ENCODE measurements around the gene TM4SF20.
A peak's percentile ranks its signal among the peaks of the same experiment; 100 is the strongest.

The TM4SF20 gene, protein sequence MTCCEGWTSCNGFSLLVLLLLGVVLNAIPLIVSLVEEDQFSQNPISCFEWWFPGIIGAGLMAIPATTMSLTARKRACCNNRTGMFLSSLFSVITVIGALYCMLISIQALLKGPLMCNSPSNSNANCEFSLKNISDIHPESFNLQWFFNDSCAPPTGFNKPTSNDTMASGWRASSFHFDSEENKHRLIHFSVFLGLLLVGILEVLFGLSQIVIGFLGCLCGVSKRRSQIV

GRCh38 chr2:227379095-227379494 is at the start of gene TM4SF20:
Gene TM4SF20 (minus strand): TSS chr2:227379306. CDS start chr2:227379268, 38 bp downstream.
- ATAC-seq = no peak
- DNase-seq = no peak

- no peak for ATAC-seq
- no peak for DNase-seq
These were observed 49.7 kb upstream of the TM4SF20 start for GRCh38 chr2:227428731-227429285.

DNA sequence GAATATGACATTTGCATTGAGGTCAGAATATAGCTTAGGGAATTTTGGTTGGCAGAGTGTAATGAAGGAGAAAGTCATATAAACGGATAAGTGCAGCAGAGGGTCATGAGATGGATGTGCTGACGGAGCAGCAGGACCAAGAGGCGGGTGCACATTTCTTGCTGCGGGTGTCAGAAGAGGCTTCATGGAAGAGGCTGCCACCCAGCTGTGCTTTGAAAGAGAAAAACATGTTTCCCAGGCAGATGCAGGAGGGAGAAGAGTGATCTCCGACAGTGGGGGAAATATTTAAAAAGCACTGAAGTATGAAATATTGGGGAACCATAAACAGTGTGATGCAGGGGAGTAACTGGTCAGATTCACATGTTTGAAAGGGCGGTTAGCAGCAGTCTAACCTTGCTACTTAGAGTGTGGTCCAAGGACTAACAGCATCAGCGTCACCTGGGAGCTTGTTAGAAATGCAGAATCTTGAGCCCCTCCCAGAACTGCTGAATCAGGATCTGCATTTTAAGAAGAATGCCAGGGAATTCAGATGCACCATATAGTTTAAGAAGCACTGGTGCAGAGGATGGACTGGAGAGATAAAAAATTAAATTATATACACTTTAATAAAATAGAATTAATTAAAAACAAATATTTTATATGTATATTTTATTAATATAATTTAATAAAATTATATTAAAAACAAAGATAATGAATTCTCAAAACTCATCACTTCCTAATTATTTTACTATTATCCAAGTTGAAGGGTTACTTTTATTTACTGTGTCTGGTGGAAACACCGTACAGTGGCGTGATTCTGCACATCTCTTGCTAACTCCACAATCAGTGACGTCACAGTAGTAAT is 44.8 kb upstream of the TM4SF20 start:
- ATAC-seq = no peak

GRCh38 chr2:227420087-227421052 is 41.3 kb upstream of the TM4SF20 start:
- no peak for DNase-seq
- no peak for ATAC-seq

More for the DNA sequence above, 44.8 kb upstream of the TM4SF20 start:
- DNase-seq = no peak

DNA sequence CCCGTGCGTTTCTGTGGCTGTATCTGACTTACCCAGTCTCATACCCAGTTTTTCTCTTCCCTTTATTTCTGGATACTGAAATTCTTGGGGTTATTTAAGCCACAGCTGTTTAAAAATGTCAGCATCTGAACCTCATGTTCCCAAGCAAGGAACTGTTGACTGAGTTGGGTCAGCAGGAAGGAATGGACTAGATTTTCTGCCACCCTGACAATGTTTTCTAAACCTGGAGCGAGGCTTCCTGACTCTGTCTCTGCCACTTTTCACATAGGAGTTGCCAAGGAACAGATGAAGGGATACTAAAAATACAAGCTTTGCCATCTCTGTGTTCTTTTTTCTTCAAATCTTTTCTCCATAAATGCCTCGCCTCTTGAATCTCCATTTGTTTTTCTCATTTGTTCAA is 37.6 kb upstream of the TM4SF20 start:
- DNase-seq (no peak), ATAC-seq (no peak)

DNA sequence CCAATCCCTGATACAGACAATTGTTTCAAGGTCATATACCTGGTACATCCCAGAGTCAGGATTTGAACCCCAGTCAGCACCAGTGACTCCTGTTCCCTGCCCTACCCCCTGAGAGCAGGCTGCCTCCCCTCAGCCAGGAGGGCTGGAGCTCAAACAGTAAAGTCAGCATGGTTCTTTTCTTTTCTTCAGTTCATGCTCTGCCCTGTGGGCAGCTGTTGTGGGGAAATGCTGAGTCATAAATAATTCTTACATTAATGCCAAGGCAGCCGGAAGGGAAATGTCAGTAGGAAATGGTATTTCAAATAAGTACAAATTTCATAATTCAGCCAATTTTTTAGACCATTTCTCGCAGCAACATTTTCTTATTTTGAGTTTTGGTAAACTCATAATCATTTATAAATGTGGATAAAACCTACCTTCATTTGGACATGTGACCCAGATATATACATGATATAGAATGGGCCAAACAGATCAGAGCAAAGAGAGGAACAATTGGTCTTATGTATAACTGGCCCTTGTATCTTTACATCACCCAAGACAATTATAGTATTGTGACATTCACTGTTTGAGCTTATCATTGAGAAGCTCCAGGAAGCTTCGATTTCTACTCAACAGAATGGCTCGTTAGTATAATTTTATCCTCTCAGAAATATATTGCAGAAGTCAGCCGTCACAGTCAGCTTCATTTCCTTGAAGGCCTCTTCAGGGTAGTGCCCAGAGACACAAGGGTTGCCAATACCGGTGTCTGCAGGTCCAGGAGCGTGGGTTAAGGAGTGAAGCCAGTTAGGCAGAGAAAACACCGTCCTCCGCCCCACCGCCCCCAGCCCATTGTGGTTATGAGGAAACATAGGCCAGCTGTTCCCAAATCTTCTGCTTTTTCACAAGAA is 36.7 kb upstream of the TM4SF20 start:
- ATAC-seq (peak; percentile 25), DNase-seq (peak; percentile 27)

- ATAC-seq = no peak
- no peak for DNase-seq
These were observed 35.7 kb upstream of the TM4SF20 start for GRCh38 chr2:227414846-227415245.

- no peak for ATAC-seq
- DNase-seq = no peak
These were observed 34.3 kb upstream of the TM4SF20 start for GRCh38 chr2:227413371-227413770.

DNA sequence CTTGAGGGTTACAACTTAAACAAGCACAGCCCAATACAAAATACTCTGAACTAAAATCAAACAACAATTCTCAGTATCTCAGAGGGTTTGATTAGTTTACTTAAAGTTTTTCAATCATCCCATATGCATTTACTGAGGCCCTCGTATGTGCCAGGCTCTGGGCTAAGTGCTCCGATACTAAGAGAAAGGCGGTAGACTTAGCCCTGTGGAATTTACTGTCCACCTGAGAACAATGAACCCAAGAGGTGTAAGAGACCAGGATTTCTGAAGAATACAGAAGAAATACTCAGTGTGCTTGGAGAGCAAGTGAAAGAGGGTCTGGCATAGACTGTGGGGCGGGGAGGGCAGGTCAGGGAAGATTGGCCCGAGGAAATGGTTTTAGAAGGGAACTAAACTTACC is 33.8 kb upstream of the TM4SF20 start:
- ATAC-seq = no peak
- DNase-seq = no peak

GRCh38 chr2:227411990-227412350 is 32.9 kb upstream of the TM4SF20 start:
- DNase-seq (no peak), ATAC-seq (no peak)

GRCh38 chr2:227411320-227411989 is 32.3 kb upstream of the TM4SF20 start:
- DNase-seq (peak; percentile 65), ATAC-seq (peak; percentile 92)

DNA sequence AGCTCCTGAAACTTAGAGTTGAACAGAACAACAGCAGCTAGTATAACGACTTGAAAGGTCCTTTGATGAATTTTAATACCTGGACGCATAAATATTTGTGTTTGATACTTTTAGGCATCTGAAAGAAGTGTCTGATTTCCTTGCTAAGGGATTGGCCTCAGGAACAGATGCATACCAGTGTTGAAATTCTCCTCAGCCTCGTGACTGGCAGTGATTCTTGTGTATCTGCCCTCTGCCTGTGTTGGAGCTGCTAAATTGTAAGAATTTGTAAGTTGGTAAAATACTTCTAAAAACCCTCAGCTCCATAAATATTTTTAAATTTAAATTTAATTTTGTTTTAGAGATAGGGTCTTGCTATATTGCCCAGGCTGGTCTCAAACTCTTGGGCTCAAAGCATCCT is 31.1 kb upstream of the TM4SF20 start:
- ATAC-seq (no peak), DNase-seq (no peak)

GRCh38 chr2:227407591-227408151 is 28.6 kb upstream of the TM4SF20 start:
- no peak for ATAC-seq
- no peak for DNase-seq

GRCh38 chr2:227406177-227407031 is 27.3 kb upstream of the TM4SF20 start:
- no peak for DNase-seq
- ATAC-seq = no peak

- DNase-seq (no peak), ATAC-seq (peak; percentile 32)
These were observed 25.6 kb upstream of the TM4SF20 start for GRCh38 chr2:227404585-227405271.

DNA sequence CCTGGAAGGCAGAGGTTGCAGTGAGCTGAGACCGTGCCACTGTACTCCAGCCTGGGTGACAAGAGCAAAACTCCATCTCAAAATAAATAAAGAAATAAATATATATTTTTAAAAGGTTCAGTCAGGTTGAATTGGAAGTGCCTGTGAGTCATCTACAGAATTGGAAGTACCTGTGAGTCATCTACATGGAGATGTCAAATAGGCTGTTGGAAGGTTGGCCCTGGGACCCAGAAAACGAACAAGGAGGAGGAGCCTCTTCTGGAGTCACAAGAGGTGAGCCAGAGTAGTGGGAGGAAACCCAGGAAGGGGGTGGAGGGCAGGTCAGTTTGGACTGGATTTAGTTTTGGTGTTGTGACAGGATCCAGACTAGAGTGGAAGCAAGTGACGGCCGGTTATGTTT is 23.9 kb upstream of the TM4SF20 start:
- ATAC-seq = peak; percentile 53
- no peak for DNase-seq

DNA sequence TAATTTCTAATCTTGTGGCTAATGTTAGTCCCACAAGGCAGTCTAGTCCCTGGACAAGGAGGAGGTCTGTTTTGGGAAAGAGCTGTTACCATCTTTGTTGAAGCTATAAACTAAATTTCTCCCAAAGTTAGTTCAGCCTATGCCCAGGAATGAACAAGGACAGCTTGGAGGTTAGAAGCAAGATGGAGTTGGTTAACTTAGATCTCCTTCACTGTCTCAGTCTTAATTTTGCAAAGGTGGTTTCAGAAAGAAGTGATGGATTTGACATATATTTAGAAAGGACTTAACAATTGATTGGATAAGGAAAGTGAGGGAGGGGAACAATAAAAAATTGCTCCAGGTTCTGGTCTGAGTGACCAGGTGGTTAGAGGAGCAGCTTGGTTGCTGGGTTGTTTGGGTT is 23.2 kb upstream of the TM4SF20 start:
- DNase-seq (no peak), ATAC-seq (no peak)

- no peak for ATAC-seq
- DNase-seq = no peak
These were observed 22.4 kb upstream of the TM4SF20 start for GRCh38 chr2:227401550-227401949.
